Amniotic epithelial cell (primary cell): ENCODE results near the gene SLC25A22.
A peak's percentile ranks its signal among the peaks of the same experiment; 100 is the strongest.

Source experiments
- DNase-seq: peaks from one replicate; pipeline ENCODE4 v3.0.0-alpha.2; 2010; ENCODE audit warnings: low read depth

Gene SLC25A22

GRCh38 chr11:803467-803742, 5.3 kb upstream of the SLC25A22 start:
- no peak for DNase-seq

- DNase-seq, result no peak
Observed at GRCh38 chr11:802693-803466, 4.8 kb upstream of the SLC25A22 start.

GRCh38 chr11:802018-802617, 4.0 kb upstream of the SLC25A22 start:
- DNase-seq, result no peak

GRCh38 chr11:801097-801780, 3.2 kb upstream of the SLC25A22 start:
- DNase-seq, result no peak

- DNase-seq, result no peak
Observed at GRCh38 chr11:800473-800872, 2.4 kb upstream of the SLC25A22 start.

- no peak for DNase-seq
Observed at GRCh38 chr11:799641-800316, 1.7 kb upstream of the SLC25A22 start.

GRCh38 chr11:797296-798092, 587 bp downstream of the SLC25A22 start:
- DNase-seq, result peak; percentile 70

GRCh38 chr11:796565-797295, 1.4 kb downstream of the SLC25A22 start:
- DNase-seq, result no peak

GRCh38 chr11:795634-796564, 2.2 kb downstream of the SLC25A22 start:
- DNase-seq, result peak; percentile 82

GRCh38 chr11:794766-795633, 3.1 kb downstream of the SLC25A22 start:
- DNase-seq, result no peak

- no peak for DNase-seq
Observed at GRCh38 chr11:794013-794765, 3.9 kb downstream of the SLC25A22 start.

GRCh38 chr11:793556-793955, 4.5 kb downstream of the SLC25A22 start:
- no peak for DNase-seq

GRCh38 chr11:792873-793272, 5.2 kb downstream of the SLC25A22 start:
- no peak for DNase-seq

GRCh38 chr11:792535-792821, 5.6 kb downstream of the SLC25A22 start:
- DNase-seq, result no peak

GRCh38 chr11:791658-792534, 6.2 kb downstream of the SLC25A22 start:
- DNase-seq, result no peak

GRCh38 chr11:790721-791564, 7.1 kb downstream of the SLC25A22 start:
- no peak for DNase-seq

GRCh38 chr11:789943-790342, 8.1 kb downstream of the SLC25A22 start, which contains the start of gene CEND1:
Gene CEND1 (minus strand): TSS chr11:790090. CDS start chr11:788576, 1,514 bp downstream.
- DNase-seq, result no peak
